NAMALWA (cell line): ENCODE measurements around the gene CHD6.

Source experiments
- DNase-seq: peaks from one replicate; pipeline ENCODE4 v3.0.0-alpha.2; 2015; ENCODE audit warnings: low spot score

The CHD6 gene

GRCh38 chr20:41622584-41622983 lies 4.4 kb upstream of the CHD6 start:
- no peak for DNase-seq

DNA sequence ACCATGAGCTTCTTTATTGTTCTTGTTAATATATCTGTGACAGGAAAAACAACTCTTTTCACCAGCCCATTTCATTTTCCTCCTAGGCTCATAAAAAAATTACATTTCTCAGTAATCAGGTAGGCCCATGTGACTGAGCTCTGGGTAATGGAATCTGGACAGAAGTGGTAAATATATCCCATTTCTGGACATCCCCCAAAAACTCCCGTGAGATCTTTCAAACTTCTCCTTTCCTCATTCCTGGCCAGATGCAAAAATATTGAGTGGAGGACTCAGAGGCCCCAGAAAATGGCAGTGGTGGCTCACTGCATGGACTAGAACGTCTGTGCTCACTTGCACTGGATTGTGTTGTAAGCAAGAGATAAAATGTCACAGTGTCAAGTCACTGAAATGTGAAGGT lies 3.8 kb upstream of the CHD6 start:
- no peak for DNase-seq

DNA sequence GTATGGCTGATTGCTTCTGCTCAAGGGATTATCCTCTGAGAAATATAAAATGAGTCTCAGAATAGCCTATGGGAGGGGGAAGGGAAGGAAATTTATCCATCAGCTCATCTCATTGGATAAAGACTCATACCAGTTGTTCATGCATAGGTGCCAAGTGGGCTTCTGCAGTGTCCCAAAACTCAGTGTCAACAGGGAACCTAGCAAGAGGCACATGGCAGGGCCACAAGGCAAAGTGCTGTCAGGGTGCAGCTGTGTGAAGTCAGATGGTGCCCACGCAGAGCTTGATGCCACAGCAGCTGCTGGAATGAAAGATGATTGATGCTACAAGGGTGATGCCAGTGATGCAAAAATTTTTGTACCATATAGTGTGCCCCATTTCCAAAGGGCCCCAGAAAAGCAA lies 3.2 kb upstream of the CHD6 start:
- DNase-seq = no peak

- no peak for DNase-seq
Observed at GRCh38 chr20:41619360-41620100, 1.4 kb upstream of the CHD6 start.

GRCh38 chr20:41618807-41619311 lies 682 bp upstream of the CHD6 start:
- DNase-seq = no peak

- DNase-seq = peak; percentile 49
Observed at GRCh38 chr20:41617059-41617901, 897 bp downstream of the CHD6 start.

- no peak for DNase-seq
Observed at GRCh38 chr20:41616228-41616627, 1.9 kb downstream of the CHD6 start.

- no peak for DNase-seq
Observed at GRCh38 chr20:41615676-41616075, 2.5 kb downstream of the CHD6 start.

DNA sequence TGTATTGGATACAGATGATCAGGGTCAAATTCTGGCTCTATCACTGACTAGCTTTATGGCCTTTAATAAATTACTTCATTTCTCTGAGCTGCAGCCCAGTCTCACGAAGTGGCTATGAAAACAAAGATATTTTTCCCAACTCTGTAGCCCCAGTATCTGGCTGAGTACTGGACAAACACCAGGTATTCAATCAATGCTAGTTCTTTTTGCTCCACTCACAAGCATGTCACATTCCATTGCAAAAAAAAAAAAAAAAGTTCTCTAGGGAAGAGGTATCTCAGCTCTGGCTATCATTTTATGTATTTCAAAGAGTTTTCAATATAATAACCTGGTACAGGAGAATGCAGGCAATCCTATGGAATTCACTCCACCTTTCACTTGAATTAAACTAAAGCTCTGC lies 3.1 kb downstream of the CHD6 start:
- DNase-seq = no peak

DNA sequence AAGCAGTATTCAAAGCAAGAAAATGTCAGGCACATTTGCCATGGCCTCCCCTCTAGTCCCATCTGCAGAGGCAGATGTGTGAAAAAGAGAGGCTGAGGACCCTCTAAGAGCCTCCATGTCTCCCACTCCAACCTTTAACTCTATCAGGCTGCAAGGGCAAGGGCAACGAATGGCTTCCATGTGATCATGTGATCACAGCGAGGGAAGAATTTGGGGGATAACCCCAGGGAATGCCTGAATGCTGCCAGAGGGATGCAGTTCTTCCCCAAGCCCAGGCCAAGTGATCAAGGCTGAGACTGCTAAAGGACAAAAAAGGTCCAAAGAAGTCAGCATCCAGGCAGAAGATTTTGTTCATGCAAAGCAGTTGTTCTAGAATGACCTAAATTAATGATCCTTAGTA lies 4.9 kb downstream of the CHD6 start:
- no peak for DNase-seq

DNA sequence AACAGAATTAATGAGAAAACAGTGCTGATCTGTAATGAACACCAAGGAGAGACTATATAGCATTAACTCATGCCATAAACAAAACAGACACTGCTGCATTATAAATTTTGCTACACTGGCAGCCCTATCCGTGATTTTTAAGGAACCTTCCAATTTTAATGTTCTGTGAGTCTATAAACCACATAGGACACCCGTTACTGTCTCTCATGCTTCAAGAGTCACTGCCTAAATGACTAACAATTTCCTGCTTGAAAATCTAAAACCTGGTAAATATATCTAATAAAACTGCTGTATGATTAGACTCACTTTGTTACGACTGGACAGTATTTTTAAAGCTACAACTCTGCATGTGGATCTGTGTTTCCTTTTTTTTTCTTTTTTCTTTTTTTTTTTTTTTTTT lies 8.7 kb downstream of the CHD6 start:
- no peak for DNase-seq

DNA sequence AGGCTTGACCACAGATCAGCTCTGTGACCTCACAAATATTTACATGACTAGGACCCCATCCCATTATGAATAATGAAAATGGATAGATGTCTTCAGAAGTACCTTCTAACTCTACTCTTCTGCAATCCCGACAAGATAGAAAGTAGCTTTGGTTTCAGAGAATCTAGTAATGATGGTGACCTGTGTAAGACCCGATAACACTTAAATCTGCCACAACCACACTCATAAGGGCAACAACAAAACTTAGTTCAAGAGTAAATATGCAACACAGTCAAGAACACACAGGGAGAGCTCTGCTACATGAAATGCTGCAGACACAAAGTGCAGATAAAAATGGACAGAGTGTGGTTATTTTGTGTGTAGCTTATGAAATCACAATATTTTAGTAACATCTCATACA lies 9.6 kb downstream of the CHD6 start:
- no peak for DNase-seq

GRCh38 chr20:41607791-41608190 lies 10.4 kb downstream of the CHD6 start:
- no peak for DNase-seq

- DNase-seq = no peak
Observed at GRCh38 chr20:41604002-41604401, 14.2 kb downstream of the CHD6 start.

DNA sequence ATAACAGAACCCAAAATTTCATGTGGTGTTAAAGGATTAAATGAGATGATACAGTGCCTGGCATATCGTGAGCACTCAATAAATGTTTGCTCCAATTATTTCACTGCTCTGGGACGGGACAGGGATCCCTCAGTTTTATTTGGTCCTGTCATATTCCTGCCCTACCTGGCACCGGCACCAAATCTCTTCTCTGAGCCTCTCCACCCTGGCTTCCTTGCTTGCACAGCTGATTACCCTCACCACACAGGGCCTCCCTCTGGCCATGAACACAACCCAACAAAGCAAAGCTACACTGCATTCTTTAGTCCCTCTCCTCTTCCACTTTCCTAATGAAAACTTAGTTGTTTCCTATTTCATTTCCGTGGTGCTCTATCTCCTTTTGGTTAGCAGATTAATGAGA lies 16.4 kb downstream of the CHD6 start:
- DNase-seq = no peak

- DNase-seq = no peak
Observed at GRCh38 chr20:41600926-41601631, 17.1 kb downstream of the CHD6 start.

DNA sequence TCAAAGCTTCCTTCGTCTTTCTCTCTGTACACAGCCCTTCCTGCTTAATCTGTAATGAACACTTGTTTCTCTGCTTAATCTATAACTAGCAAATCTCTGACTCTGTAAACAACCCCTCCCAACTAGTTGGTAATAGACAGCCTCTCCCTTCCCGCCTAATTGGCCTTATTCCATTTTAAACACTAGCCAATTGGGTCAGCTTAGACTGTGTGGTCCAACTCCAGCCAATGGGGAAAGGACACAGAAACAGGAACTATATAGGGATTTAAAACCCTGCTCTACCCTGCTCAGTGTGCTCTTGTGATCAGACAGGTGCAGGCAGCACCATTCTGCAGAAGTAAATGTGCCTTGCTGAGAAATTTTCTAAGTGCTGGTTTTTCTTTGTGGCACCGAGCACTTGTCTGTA lies 18.5 kb downstream of the CHD6 start:
- DNase-seq = no peak

DNA sequence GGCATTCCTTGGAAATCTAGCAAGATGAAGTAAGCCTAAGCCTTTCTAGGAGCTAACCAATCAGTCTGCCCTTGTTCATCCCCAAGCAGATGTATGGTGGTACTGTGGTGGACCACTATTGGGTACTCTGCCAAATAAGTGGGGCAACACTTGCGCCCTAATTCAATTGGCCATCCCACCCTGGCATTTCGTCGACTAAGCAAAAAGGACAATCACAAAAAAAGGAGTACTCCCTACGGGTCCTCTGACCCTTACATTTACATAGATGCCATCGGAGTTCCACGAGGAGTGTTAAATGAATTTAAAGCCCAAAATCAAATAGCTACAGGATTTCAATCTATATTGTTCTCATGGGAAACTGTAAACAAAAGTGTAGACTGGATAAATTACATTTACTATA lies 19.5 kb downstream of the CHD6 start:
- DNase-seq = no peak

DNA sequence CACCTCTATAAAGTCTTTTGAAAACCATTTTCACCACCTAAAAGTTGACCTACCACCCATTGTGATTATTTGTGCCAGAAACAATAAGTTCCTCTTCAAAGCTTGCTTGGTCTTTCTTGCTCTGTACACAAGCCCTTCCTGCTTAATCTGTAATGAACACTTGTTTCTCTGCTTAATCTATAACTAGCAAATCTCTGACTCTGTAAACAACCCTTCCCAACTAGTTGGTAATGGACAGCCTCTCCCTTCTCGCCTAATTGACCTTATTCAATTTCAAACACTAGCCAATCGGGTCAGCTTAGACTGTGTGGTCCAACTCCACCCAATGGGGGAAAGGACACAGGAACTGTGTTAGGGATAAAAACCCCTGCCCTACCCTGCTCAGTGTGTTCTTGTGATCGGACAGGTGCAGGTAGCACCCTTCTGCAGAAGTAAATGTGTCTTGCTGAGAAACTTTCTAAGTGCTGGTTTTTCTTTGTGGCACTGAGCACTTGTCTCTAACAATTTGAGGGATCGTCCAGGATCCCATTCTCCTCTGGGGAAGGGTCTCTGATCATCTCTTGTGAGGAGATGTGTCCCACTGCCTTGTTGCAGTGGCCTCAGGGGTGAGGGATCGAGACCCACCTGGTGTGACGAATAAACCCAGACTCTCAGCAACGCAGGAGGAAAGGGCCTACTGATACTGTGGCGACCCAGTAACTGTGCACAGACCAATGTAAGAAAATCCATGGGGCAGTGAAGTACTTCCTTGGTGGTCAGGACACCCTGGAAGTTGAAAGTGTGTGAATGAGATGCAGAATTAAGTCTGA lies 23.5 kb downstream of the CHD6 start:
- no peak for DNase-seq

GRCh38 chr20:41592516-41593216 lies 25.5 kb downstream of the CHD6 start:
- no peak for DNase-seq

- no peak for DNase-seq
Observed at GRCh38 chr20:41587956-41588355, 30.2 kb downstream of the CHD6 start.
